Measurements from ENCODE around the gene ITGA7.

Gene ITGA7

DNA sequence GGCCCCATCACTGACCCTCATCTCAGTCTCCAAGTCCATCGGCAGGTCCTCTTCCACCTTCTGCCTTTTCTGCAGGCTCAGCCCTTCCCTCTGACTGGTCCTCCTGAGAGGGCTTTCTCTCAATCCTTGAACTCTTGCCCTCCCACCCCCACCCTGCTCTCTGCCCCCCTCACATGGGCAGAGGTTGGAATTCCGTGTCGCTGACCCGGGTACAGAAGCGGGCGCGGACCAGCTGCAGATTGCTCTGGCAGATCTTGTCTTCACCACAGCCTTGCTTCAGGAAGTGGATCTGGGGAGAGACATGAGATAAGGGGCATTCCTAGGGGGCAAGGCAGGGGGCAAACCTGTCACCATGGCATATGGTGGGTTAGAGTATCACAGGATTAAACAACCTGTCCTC is 12.4 kb downstream of the ITGA7 start:
- H3K4me3 ChIP-seq (ENCODE audit: low read length) = no peak overlapping the region
- H3K27me3 ChIP-seq (replicated peaks; ENCODE audit: control insufficient read depth, insufficient read depth, low read length) = no peaks in the 10 kb centered on the region
- H3K9ac ChIP-seq (ENCODE audit: low read length) = no peak overlapping the region
- no peak for DNase-seq (ENCODE audit: low read depth)
- H3K4me1 ChIP-seq (ENCODE audit: control insufficient read depth, insufficient read depth, low read length) = no peaks in the 10 kb centered on the region
- peaks cover 89% of the 10 kb centered on the region for H3K36me3 ChIP-seq (ENCODE audit: control insufficient read depth, insufficient read depth, low read length, severe bottlenecking)
- no peaks in the 10 kb centered on the region for H3K9me3 ChIP-seq (ENCODE audit: control insufficient read depth, low read length)

DNA sequence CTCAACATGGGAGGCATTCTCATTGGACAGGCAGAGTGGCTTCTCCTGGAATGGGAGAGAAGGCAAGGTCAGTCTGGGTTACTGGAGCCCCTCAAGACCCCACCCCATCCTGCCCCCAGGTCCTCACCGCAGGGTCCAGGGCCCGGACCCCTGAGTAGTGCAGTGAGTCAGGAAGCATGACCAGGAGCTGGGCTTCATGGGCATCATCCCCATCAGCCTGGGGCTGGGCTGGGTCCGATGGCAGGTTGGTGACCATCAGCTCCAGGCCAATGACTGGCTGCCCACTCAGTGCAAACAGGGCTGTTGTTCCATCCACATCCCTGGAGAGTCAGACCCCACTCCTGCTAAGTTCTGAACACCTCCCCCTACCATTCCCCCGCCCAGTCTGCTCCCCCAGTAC is 13.1 kb downstream of the ITGA7 start:
- Histone ChIP-seq H3K4me1 (ENCODE audit: control insufficient read depth, insufficient read depth, low read length) (no peaks in the 10 kb centered on the region), H3K36me3 (ENCODE audit: control insufficient read depth, insufficient read depth, low read length, severe bottlenecking) (peaks cover 83% of the 10 kb centered on the region), H3K4me3 (ENCODE audit: low read length) (no peak overlapping the region), H3K9me3 (ENCODE audit: control insufficient read depth, low read length) (no peaks in the 10 kb centered on the region), H3K27me3 (replicated peaks; ENCODE audit: control insufficient read depth, insufficient read depth, low read length) (no peaks in the 10 kb centered on the region), H3K9ac (ENCODE audit: low read length) (no peak overlapping the region)
- DNase-seq (ENCODE audit: low read depth) = no peak

GRCh38 chr12:55694188-55694515 is 13.6 kb downstream of the ITGA7 start:
- Histone ChIP-seq H3K9ac (ENCODE audit: low read length) (no peak overlapping the region), H3K4me3 (ENCODE audit: low read length) (no peak overlapping the region), H3K9me3 (ENCODE audit: control insufficient read depth, low read length) (no peaks in the 10 kb centered on the region), H3K4me1 (ENCODE audit: control insufficient read depth, insufficient read depth, low read length) (no peaks in the 10 kb centered on the region), H3K27me3 (replicated peaks; ENCODE audit: control insufficient read depth, insufficient read depth, low read length) (no peaks in the 10 kb centered on the region), H3K36me3 (ENCODE audit: control insufficient read depth, insufficient read depth, low read length, severe bottlenecking) (peaks cover 83% of the 10 kb centered on the region)
- DNase-seq (ENCODE audit: low read depth) = no peak

GRCh38 chr12:55693323-55694187 is 14.1 kb downstream of the ITGA7 start:
- Histone ChIP-seq H3K4me1 (ENCODE audit: control insufficient read depth, insufficient read depth, low read length) (no peaks in the 10 kb centered on the region), H3K36me3 (ENCODE audit: control insufficient read depth, insufficient read depth, low read length, severe bottlenecking) (peaks cover 85% of the 10 kb centered on the region), H3K9ac (ENCODE audit: low read length) (no peak overlapping the region), H3K27me3 (replicated peaks; ENCODE audit: control insufficient read depth, insufficient read depth, low read length) (no peaks in the 10 kb centered on the region), H3K9me3 (ENCODE audit: control insufficient read depth, low read length) (no peaks in the 10 kb centered on the region), H3K4me3 (ENCODE audit: low read length) (no peak overlapping the region)
- DNase-seq (ENCODE audit: low read depth) = no peak

DNA sequence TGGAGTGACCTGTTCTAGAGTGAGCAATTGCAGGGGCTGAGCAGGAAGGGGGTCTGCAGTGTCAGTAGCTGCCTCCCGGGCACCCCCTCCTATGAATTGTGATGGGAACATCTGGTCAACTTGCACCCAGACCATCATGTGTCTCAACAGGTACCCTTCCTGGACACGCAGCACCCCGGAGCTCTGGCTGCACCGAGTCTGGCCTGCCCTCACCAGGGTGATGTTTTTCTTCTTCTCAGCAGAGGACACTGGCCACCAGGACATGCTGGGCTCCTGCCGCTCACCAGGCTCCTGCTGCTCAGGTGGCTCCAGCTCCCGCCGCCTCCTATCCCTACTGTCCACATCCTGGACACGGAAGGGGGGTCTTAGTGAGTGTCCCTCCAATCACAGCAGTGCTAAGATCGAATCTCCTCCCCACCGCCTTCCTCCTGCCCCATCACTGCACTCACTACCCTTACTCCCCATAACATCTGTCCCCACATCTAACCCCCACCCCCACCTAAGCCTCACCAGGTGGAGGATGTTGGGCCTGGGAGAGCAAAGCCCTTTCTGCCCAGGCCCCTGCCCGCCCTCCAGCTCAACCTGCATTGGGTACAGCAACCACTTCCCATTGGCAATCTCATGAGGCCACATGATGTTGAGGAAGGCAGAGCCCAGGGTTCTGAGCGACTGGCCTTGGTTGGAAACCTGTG is 14.9 kb downstream of the ITGA7 start:
- H3K4me3 ChIP-seq (ENCODE audit: low read length) = no peak overlapping the region
- H3K36me3 ChIP-seq (ENCODE audit: control insufficient read depth, insufficient read depth, low read length, severe bottlenecking) = peaks cover 86% of the 10 kb centered on the region
- H3K4me1 ChIP-seq (ENCODE audit: control insufficient read depth, insufficient read depth, low read length) = no peaks in the 10 kb centered on the region
- H3K27me3 ChIP-seq (replicated peaks; ENCODE audit: control insufficient read depth, insufficient read depth, low read length) = no peaks in the 10 kb centered on the region
- H3K9me3 ChIP-seq (ENCODE audit: control insufficient read depth, low read length) = no peaks in the 10 kb centered on the region
- no peak for DNase-seq (ENCODE audit: low read depth)
- H3K9ac ChIP-seq (ENCODE audit: low read length) = no peak overlapping the region

DNA sequence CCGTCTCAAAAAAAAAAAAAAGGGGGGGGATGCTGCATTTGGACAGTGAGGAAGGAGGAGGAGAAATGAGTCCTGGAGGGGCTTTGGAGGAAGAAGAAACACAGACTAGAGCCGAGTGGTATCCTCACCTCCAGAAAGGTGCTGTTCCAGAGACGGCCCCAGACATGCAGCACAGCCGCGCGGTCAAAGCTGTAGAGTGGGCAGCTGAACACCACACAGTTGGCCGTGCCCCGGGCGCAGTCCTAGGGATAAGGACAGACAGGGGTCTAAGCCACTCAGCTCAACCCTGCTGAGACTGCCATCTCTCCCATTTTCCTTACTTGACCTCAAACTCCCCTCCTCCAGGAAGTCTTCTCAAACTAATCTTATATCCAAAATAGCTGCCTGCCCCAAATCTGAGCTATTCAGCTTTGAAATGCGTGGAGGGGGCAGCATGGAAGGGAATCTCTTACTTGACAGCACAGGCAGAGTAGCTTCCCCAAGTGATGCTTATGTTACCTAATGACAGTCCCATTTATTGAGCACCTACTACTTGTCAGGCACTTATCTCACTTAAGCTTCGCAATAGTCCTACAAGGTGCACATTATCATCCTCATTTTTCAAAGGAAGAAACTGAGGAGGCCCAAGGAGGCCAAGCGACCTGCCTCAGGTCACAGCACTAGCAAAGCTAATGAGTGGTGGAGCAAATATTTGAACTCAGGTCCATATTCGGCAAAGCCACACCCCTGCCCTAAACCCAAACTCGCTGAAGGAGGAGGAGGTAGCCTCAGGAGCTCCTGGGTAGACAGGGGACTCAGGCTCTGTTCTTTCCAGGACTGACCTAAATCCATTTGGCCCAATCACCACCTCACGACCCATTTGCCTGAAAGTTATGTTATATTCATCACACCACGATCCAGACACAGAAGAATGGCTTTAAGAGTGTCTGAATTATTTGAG is 18.7 kb downstream of the ITGA7 start:
- Histone ChIP-seq H3K4me3 (ENCODE audit: low read length) (no peak overlapping the region), H3K9me3 (ENCODE audit: control insufficient read depth, low read length) (no peaks in the 10 kb centered on the region), H3K4me1 (ENCODE audit: control insufficient read depth, insufficient read depth, low read length) (no peaks in the 10 kb centered on the region), H3K9ac (ENCODE audit: low read length) (no peak overlapping the region), H3K27me3 (replicated peaks; ENCODE audit: control insufficient read depth, insufficient read depth, low read length) (no peaks in the 10 kb centered on the region), H3K36me3 (ENCODE audit: control insufficient read depth, insufficient read depth, low read length, severe bottlenecking) (peaks cover 80% of the 10 kb centered on the region)
- no peak for DNase-seq (ENCODE audit: low read depth)

GRCh38 chr12:55687746-55688145 is 20.0 kb downstream of the ITGA7 start:
- Histone ChIP-seq H3K36me3 (ENCODE audit: control insufficient read depth, insufficient read depth, low read length, severe bottlenecking) (peaks cover 68% of the 10 kb centered on the region), H3K9ac (ENCODE audit: low read length) (no peak overlapping the region), H3K4me3 (ENCODE audit: low read length) (no peak overlapping the region), H3K27me3 (replicated peaks; ENCODE audit: control insufficient read depth, insufficient read depth, low read length) (no peaks in the 10 kb centered on the region), H3K9me3 (ENCODE audit: control insufficient read depth, low read length) (no peaks in the 10 kb centered on the region), H3K4me1 (ENCODE audit: control insufficient read depth, insufficient read depth, low read length) (no peaks in the 10 kb centered on the region)
- no peak for DNase-seq (ENCODE audit: low read depth)

GRCh38 chr12:55686366-55687010 is 21.2 kb downstream of the ITGA7 start:
- H3K9ac ChIP-seq (ENCODE audit: low read length) = no peak overlapping the region
- H3K27me3 ChIP-seq (replicated peaks; ENCODE audit: control insufficient read depth, insufficient read depth, low read length) = no peaks in the 10 kb centered on the region
- H3K4me1 ChIP-seq (ENCODE audit: control insufficient read depth, insufficient read depth, low read length) = peaks cover 10% of the 10 kb centered on the region
- no peaks in the 10 kb centered on the region for H3K9me3 ChIP-seq (ENCODE audit: control insufficient read depth, low read length)
- H3K4me3 ChIP-seq (ENCODE audit: low read length) = no peak overlapping the region
- H3K36me3 ChIP-seq (ENCODE audit: control insufficient read depth, insufficient read depth, low read length, severe bottlenecking) = peaks cover 56% of the 10 kb centered on the region
- no peak for DNase-seq (ENCODE audit: low read depth)

DNA sequence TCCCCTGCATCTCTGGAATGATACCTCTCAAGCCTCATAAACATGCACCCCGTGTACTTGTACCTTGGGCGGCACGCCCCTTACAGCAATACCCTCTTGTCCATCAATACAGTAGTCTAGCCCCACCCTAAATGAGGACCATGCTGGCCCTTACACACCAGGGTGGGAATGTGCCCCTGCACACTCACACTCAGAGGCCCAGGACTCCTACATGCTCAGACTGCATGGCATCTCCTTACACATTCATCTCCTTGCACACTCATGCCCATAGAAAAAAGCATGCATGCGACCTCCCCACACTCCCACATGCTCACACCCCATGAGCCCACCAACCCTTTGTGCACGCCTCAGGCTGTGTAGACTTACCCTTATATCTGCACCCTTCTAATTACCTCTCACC is 22.0 kb downstream of the ITGA7 start:
- Histone ChIP-seq H3K9me3 (ENCODE audit: control insufficient read depth, low read length) (no peaks in the 10 kb centered on the region), H3K27me3 (replicated peaks; ENCODE audit: control insufficient read depth, insufficient read depth, low read length) (no peaks in the 10 kb centered on the region), H3K36me3 (ENCODE audit: control insufficient read depth, insufficient read depth, low read length, severe bottlenecking) (peaks cover 51% of the 10 kb centered on the region), H3K9ac (ENCODE audit: low read length) (no peak overlapping the region), H3K4me1 (ENCODE audit: control insufficient read depth, insufficient read depth, low read length) (peaks cover 14% of the 10 kb centered on the region), H3K4me3 (ENCODE audit: low read length) (no peak overlapping the region)
- no peak for DNase-seq (ENCODE audit: low read depth)

GRCh38 chr12:55684761-55685370 is 22.8 kb downstream of the ITGA7 start:
- peaks cover 14% of the 10 kb centered on the region for H3K4me1 ChIP-seq (ENCODE audit: control insufficient read depth, insufficient read depth, low read length)
- H3K9ac ChIP-seq (ENCODE audit: low read length) = no peak overlapping the region
- no peak for DNase-seq (ENCODE audit: low read depth)
- H3K4me3 ChIP-seq (ENCODE audit: low read length) = no peak overlapping the region
- H3K9me3 ChIP-seq (ENCODE audit: control insufficient read depth, low read length) = no peaks in the 10 kb centered on the region
- no peaks in the 10 kb centered on the region for H3K27me3 ChIP-seq (replicated peaks; ENCODE audit: control insufficient read depth, insufficient read depth, low read length)
- peaks cover 51% of the 10 kb centered on the region for H3K36me3 ChIP-seq (ENCODE audit: control insufficient read depth, insufficient read depth, low read length, severe bottlenecking)

Data from adipocyte (in vitro differentiated cells).